ENCODE results near the gene PHLDA1. TPM values are rescaled to one million over a fixed set of nuclear protein-coding genes. Genes with fewer than 3 reads are reported as not detected.

PHLDA1 gene
- 10 to 100 TPM in 1 of 4 donors, 1 to 10 TPM in 2, under 1 TPM in 1; 0.59 to 34.8 (median 6.7) TPM for total RNA-seq

- H3K4me1 ChIP-seq = no peaks in the 10 kb centered on the region
- TF ChIP-seq POLR2A (IDR thresholded peaks at IDR 0.05) = peak; percentile 85 to 90
- TF ChIP-seq, protein P1, sequence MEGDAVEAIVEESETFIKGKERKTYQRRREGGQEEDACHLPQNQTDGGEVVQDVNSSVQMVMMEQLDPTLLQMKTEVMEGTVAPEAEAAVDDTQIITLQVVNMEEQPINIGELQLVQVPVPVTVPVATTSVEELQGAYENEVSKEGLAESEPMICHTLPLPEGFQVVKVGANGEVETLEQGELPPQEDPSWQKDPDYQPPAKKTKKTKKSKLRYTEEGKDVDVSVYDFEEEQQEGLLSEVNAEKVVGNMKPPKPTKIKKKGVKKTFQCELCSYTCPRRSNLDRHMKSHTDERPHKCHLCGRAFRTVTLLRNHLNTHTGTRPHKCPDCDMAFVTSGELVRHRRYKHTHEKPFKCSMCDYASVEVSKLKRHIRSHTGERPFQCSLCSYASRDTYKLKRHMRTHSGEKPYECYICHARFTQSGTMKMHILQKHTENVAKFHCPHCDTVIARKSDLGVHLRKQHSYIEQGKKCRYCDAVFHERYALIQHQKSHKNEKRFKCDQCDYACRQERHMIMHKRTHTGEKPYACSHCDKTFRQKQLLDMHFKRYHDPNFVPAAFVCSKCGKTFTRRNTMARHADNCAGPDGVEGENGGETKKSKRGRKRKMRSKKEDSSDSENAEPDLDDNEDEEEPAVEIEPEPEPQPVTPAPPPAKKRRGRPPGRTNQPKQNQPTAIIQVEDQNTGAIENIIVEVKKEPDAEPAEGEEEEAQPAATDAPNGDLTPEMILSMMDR (IDR thresholded peaks at IDR 0.05) = peak; percentile 34 to 72 (median 52)
- no peaks in the 10 kb centered on the region for H3K9me3 ChIP-seq
- peak within 1 kb of the TSS; percentile 97 for H3K27ac ChIP-seq
- intact Hi-C loops (cut with DNase I; ENCODE audit: low total_unique reads) = no loop called here
- H3K36me3 ChIP-seq = no peaks in the 10 kb centered on the region
- DNase-seq = peak; percentile 94 to 95
- no peaks in the 10 kb centered on the region for H3K27me3 ChIP-seq
- H3K4me3 ChIP-seq = peak within 1 kb of the TSS; percentile 89 to 98
Measured at GRCh38 chr12:76031414-76032042, at the start of gene PHLDA1. TSS of gene PHLDA1 (minus strand) at chr12:76031776.

DNA sequence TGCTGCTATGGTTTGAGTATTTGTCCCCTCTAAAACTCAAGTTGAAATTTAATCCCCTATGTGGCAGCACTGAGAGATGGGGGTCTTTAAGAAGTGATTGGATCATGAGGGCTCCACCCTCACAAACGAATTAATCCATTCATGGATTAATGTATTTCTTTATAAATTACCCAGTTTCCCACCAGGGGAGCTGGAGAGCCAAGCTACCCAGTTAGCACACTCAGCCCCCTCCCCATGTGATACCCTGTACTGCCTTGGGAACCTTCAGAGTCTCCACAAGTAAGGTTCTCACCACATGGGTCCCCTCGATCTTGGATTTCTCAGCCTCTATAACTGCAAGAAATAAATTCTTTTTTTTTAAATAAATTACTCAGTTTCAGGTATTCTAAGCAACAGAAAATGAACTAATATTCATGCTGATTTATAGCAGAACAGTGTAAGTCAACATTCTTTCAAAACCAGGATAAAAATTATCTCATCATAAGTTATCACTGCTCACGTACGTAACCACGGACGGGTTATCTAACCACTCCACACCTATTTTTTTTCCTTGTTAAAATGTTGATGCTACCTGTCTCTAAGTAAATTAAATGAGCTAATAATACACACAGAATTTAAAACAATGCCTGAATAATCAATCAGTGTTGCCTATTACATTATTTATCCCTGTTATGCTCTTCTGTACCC, 49.3 kb upstream of the PHLDA1 start:
- Histone ChIP-seq H3K4me1 (peaks cover 0 to 9% of the 10 kb centered on the region in 2 donors), H3K27me3 (no peaks in the 10 kb centered on the region)
- intact Hi-C loops (cut with DNase I; ENCODE audit: low total_unique reads) = no loop called here

GRCh38 chr12:76080017-76080728, 48.6 kb upstream of the PHLDA1 start:
- Histone ChIP-seq H3K36me3 (no peaks in the 10 kb centered on the region), H3K4me3 (no peak overlapping the region), H3K27me3 (no peaks in the 10 kb centered on the region), H3K4me1 (peaks cover 0 to 9% of the 10 kb centered on the region in 2 donors), H3K9me3 (no peaks in the 10 kb centered on the region), H3K27ac (no peak overlapping the region)
- no peak for DNase-seq
- no peak for TF ChIP-seq POLR2A (IDR thresholded peaks at IDR 0.05)
- TF ChIP-seq, protein P1 (IDR thresholded peaks at IDR 0.05) = no peak
- intact Hi-C loops (cut with DNase I; ENCODE audit: low total_unique reads) = no loop called here

More for the DNA sequence above, 49.3 kb upstream of the PHLDA1 start:
- Histone ChIP-seq H3K27ac (no peak overlapping the region), H3K4me3 (no peak overlapping the region), H3K9me3 (no peaks in the 10 kb centered on the region), H3K36me3 (no peaks in the 10 kb centered on the region)
- TF ChIP-seq POLR2A (IDR thresholded peaks at IDR 0.05) = no peak
- TF ChIP-seq, protein P1 (IDR thresholded peaks at IDR 0.05) = no peak
- DNase-seq = no peak

DNA sequence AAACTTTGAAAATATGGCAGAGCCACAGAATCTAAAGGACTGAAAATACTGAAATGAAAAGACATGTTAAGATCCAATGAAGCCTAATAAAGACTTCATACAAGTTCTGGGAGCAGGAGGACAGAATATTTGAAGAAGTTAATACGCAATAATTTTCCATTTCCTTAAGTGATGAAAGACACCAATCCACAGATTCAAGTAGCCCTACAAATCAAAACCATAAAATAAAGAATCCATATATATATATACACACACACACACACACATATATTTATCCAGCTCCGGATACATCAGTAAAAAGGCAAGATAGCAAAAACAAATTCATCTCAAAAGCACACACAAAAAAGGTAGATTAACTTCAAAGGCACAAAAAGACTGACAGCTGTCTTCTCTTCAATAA, 47.2 kb upstream of the PHLDA1 start:
- H3K9me3 ChIP-seq = no peaks in the 10 kb centered on the region
- H3K27me3 ChIP-seq = no peaks in the 10 kb centered on the region
- no peaks in the 10 kb centered on the region for H3K36me3 ChIP-seq
- no peak overlapping the region for H3K27ac ChIP-seq
- H3K4me1 ChIP-seq = peaks cover 0 to 9% of the 10 kb centered on the region in 2 donors
- TF ChIP-seq, protein P1 (IDR thresholded peaks at IDR 0.05) = no peak
- TF ChIP-seq POLR2A (IDR thresholded peaks at IDR 0.05) = no peak
- no peak for DNase-seq
- intact Hi-C loops (cut with DNase I; ENCODE audit: low total_unique reads) = no loop called here
- H3K4me3 ChIP-seq = no peak overlapping the region

GRCh38 chr12:76075448-76075847, 43.9 kb upstream of the PHLDA1 start:
- DNase-seq = no peak
- Histone ChIP-seq H3K4me3 (no peak overlapping the region), H3K4me1 (peaks cover 0 to 3% of the 10 kb centered on the region in 2 donors), H3K27ac (no peak overlapping the region), H3K36me3 (no peaks in the 10 kb centered on the region), H3K27me3 (no peaks in the 10 kb centered on the region), H3K9me3 (no peaks in the 10 kb centered on the region)
- intact Hi-C loops (cut with DNase I; ENCODE audit: low total_unique reads) = no loop called here
- TF ChIP-seq POLR2A (IDR thresholded peaks at IDR 0.05) = no peak

Measured in uterus (tissue), 4 donors.